B cell (primary cell): ENCODE data around the gene PEX11B.

Experiments
- EZH2 ChIP-seq: IDR thresholded peaks from 2 replicates; pipeline ENCODE4 v1.6.1; 2012; ENCODE audit warnings: borderline replicate concordance, low read depth, mild to moderate bottlenecking, moderate library complexity, low read length; ENCODE audit not compliant: insufficient read depth, poor library complexity, severe bottlenecking
- TF ChIP-seq, protein P1 (sequence below): fragments of 200-600 bp; IDR thresholded peaks from one replicate; pipeline ENCODE4 v1.8.0; 2022; ENCODE audit warnings: antibody characterized with exemption, mild to moderate bottlenecking

DNA sequence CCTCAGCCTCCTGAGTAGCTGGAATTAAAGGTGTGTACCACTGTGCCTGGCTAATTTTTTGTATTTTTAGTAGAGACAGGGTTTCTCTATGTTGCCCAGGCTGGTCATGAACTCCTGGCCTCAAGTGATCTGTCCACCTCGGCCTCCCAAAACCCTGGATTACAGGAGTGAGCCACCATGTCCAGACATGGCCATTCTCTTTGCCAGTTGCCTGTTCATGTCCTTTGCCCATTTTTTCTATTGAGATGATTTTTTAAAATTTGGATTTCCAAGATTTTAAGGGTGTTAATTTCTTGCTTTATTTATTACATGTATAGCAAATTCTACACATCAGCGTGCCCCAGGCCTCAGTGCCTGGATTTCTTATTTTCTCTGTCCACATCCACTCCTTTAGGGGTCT is 48.8 kb upstream of the PEX11B start:
- TF ChIP-seq, protein P1, sequence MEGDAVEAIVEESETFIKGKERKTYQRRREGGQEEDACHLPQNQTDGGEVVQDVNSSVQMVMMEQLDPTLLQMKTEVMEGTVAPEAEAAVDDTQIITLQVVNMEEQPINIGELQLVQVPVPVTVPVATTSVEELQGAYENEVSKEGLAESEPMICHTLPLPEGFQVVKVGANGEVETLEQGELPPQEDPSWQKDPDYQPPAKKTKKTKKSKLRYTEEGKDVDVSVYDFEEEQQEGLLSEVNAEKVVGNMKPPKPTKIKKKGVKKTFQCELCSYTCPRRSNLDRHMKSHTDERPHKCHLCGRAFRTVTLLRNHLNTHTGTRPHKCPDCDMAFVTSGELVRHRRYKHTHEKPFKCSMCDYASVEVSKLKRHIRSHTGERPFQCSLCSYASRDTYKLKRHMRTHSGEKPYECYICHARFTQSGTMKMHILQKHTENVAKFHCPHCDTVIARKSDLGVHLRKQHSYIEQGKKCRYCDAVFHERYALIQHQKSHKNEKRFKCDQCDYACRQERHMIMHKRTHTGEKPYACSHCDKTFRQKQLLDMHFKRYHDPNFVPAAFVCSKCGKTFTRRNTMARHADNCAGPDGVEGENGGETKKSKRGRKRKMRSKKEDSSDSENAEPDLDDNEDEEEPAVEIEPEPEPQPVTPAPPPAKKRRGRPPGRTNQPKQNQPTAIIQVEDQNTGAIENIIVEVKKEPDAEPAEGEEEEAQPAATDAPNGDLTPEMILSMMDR = no peak
- TF ChIP-seq EZH2 = no peak
